HG03139 (cell line): Measurements from ENCODE around the gene BRI3.

Source experiments
- ATAC-seq: cut with Tn5 transposase; IDR thresholded peaks from one replicate; pipeline ENCODE4 v1.9.1; 2021; ENCODE audit not compliant: unreplicated experiment

The BRI3 gene

GRCh38 chr7:98252425-98253054, 28.9 kb upstream of the BRI3 start:
- ATAC-seq: peak; percentile 23

DNA sequence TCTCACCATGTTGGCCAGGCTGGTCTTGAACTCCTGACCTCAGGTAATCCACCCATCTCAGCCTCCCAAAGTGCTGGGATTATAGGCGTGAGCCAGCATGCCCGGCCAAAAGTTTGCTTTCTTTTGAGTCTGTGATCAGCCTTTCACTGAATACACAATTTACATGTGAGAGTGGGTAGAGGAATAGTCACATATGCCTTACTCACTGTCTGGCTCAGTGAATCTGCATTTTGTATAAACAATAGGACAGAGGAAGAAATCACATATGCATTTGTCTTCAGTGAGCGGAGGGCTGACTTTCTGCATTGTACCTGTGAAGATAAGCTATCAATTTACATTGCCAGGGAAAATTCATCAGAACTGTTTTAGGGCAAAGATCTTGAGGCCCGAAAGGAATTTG, 27.0 kb upstream of the BRI3 start:
- ATAC-seq: no peak

GRCh38 chr7:98254951-98255610, 26.4 kb upstream of the BRI3 start:
- ATAC-seq: no peak

GRCh38 chr7:98256431-98256830, 25.1 kb upstream of the BRI3 start:
- ATAC-seq: no peak

- ATAC-seq: no peak
Observed at GRCh38 chr7:98257701-98258100, 23.8 kb upstream of the BRI3 start.

DNA sequence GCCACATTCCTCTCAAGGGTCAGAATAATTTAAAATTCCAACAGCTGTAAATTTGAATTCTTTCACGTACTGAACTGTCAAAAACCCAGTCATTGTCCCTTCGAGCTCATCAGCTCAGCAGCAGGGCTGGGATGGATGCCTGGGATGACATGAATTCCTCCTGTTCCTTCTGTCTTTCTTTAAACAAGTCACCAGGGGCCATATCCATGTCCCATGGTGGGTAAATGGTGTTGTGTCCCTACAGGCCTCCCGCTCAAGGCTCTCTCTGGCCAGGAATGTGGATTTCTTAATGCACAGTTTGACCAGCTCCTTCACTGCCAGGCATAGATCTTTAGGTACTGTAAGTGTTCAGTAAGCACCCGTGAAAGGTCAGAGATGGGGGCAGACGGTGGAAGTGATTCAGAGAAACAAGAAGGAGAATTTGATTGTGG, 15.6 kb upstream of the BRI3 start:
- ATAC-seq: no peak

GRCh38 chr7:98266840-98267239, 14.6 kb upstream of the BRI3 start:
- no peak for ATAC-seq

DNA sequence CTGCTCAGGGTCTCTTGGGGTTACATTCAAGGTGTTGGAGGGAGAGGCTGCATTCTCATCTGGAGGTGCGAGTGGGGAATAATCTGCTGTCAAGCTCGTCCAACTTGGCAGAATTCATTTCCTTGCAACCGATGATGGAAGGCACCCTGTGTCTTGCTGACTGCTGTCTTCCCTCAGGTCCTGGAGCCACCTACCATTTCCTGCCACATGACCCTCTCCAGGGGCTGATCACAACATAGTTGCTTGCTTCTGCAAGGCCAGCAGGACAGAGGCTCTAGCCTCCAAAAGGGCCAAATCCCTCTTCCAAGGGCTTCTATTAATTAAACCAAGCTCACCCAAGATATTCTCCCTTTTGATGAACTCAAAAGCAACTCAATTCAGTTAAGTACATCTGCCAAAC, 14.2 kb upstream of the BRI3 start:
- ATAC-seq: no peak

DNA sequence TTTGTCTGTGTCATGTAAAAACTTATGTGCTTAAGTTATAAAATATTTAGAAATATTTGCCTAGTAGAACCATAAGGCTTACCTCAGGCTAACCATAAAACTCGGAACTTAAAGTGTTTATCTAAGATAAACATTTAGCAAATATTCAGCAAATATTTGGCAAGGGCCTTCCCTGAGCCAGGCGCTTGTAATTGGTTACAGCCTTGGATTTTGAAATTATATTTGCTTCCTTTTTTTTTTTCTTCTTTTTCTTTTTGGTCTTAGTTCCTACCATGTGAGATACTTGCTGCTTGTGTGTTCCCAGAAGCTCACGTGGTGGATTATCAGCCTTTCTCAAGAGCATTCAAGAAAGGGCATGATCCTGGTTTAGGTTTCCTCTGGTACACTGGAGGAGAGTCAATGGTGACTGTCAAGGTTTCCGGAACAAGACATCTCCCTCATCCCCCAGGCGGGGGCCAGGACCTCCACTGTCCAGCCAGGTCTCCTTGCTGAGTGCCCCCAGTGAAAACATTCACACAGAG, 5.2 kb upstream of the BRI3 start:
- ATAC-seq: no peak

DNA sequence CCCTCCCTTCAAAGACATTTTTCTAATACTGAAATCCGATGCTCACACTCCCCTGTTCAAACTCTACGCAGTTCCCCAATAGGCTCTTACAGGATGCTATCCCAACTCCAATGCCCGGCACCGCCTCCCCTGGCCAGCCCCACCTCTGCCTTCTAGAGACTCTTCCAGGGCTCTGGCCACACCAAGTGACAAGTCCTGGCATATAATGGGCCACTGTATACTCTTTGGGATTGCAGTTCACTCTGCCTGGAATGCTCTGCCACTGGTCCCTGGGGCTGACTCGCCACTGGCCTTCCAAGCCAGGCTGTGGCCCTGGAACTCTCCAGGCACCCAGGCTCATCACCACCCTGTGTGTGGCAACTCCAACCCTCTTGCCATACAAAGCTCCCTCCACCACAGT, 3.1 kb upstream of the BRI3 start:
- no peak for ATAC-seq

- no peak for ATAC-seq
Observed at GRCh38 chr7:98278936-98279335, 2.5 kb upstream of the BRI3 start.

DNA sequence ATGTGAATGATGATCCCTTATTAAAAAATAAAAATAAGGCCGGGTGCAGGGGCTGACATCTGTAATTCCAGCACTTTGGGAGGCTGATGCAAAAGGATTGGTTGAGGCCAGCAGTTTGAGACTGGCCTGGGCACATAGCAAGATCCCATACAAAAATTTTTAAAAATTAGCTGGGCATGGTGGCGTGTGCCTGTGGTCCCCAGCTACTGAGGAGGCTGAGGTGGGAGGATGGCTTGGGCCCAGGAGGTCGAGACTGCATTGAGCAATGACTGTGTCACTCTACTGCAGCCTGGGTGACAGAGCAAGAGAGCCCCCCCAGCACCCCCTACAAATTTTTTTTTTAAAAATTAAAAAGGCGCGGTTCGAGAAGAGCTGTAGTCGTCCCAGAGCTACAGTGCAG, 1.2 kb upstream of the BRI3 start:
- ATAC-seq: no peak

GRCh38 chr7:98281757-98282606, 496 bp downstream of the BRI3 start:
- ATAC-seq: peak; percentile 28

GRCh38 chr7:98282703-98283102, 1.2 kb downstream of the BRI3 start:
- no peak for ATAC-seq

- no peak for ATAC-seq
Observed at GRCh38 chr7:98283127-98283886, 1.8 kb downstream of the BRI3 start.

GRCh38 chr7:98283887-98284222, 2.4 kb downstream of the BRI3 start:
- no peak for ATAC-seq

DNA sequence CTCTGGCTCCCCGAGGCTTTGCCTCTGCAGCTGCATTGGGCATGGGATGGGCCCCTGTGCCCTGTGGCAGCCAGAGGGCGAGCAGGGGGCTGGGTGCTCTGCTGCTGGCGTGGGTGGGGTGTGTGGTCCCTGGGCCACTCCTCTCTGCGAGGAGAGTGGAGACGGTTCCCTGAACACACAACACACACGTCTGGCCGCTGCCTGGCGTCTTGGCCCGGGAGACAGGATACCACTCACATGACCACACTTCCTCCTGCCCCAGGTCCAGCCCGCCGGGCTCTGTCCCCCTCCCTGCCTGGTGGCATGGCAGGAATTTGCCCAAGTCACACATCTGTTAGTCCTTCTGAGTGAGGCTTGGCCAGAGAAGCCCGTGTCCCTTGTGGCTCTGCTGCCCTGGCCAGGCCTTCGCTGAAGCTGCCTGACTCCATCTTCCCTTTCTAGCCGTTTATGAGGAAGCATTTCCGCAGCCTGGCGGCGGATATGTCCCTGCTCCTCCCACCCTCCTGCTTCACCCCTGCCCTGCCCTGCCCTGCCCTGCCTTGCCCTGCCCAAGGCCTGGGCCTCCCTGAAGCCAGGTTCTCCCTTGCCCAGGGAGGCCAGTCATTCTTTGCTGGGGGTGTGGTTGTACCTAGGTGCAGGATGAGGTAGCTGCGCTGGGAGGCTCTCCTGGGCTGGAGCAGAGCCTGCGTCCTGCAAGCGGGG, 3.0 kb downstream of the BRI3 start:
- ATAC-seq: no peak

DNA sequence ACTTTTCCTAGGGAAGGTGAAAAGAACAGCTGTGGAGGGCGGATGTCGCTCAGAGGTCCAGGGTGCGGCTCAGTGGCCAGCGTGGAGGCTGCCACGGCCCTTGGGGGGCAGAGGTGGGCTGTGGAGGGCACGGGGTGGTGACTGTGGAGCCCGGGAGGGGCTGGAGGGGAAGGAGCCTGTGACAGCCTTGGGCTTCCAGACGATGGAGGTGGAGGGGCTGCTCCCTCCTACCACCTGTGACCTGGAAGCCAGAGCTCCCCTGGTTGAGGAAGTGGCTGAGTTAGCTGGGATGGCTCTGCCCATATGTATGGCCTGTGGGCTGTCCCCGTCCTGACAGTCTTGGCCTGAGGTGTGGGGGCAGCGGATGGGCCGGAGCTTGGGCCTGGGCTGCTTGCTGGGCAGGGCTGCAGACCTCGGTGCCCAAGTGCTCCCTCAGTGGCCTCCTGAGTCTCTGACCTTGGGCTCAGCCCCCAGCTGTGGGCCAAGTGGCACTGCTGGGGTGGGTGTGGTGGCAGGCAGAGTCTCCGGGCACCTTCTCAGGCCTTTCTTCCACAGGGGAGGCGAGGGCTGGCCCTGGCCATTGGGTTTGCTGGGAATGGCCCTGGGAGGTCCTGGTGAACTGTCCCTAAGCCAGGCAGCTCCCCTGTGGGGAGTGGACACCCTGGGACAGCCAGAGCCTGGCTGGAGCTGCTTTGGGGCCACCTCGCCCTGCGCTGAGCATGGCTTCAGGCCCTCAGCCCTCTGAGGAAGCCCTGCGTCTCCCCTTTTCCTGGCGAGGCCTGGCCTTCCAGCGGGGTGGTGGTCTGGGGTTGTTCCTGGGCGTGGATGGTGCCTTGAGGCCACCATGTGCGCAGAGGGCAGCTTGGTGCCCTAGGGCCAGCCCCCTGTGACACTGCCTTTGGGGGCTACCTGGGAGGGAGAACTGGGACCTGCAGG, 3.9 kb downstream of the BRI3 start:
- ATAC-seq: no peak

DNA sequence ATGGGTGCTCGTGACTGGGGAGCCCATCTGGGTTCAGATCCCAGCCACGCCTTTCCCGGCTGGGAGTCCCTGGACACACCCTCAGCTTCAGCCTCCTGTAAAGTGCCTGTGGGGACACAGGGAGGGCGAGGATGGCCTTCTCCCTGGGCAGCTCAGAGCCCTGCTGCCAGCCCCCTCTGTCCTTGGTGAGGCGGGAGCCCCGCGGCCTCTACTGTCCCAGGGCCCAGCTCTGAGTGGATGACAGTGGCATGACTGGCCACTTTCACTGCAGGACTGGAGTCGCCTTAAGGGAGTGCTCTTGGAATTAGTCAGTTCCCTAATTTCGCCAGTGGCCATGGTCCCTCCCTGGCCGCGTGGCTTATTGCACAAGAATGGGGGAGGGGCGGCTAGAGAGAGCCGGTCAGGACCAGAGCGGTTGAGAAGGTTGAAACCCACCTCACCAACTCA, 4.6 kb downstream of the BRI3 start:
- ATAC-seq: no peak
